ENCODE measurements around the gene FAM120A.
"Not testable (repeated sequence)": the region's sequence is repeated elsewhere in the genome, so short reads cannot be mapped to it uniquely, and the experiment has no call there.

Gene FAM120A

GRCh38 chr9:93432964-93433363 lies 18.5 kb upstream of the FAM120A start:
- H3K4me1 ChIP-seq (ENCODE audit: control insufficient read depth, insufficient read depth, low read length), result no peaks in the 10 kb centered on the region
- no peaks in the 10 kb centered on the region for H3K9me3 ChIP-seq (replicated peaks; ENCODE audit: low read length)
- no peak overlapping the region for H3K4me3 ChIP-seq (ENCODE audit: low read length)
- no peak overlapping the region for H3K9ac ChIP-seq (ENCODE audit: low read depth, low read length)
- peaks cover 3% of the 10 kb centered on the region for H3K27me3 ChIP-seq (ENCODE audit: control insufficient read depth, insufficient read depth, low read length)
- H3K36me3 ChIP-seq (ENCODE audit: insufficient read depth, low read length), result no peaks in the 10 kb centered on the region
- H3K4me2 ChIP-seq (ENCODE audit: low read length), result no peak overlapping the region

DNA sequence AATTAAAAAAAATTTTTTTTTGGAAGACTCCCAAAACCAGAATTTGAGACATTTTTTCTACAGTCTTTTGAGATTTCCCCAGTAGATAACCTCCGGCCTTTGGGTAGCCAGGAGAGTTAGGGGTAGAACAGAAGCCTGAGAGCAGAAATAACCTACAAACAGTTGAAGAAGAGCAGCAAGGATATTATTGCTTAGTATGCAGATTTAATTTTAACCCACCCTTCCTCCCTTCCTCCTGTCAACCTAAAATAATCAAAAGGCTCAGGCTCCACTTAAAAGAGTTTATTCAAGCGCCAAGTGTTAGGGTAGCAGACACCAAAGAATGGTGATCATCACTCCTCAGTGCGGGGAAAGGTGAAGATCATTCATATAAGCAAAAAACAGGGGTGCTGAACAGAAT lies 17.4 kb upstream of the FAM120A start:
- Histone ChIP-seq H3K9ac (ENCODE audit: low read depth, low read length) (no peak overlapping the region), H3K36me3 (ENCODE audit: insufficient read depth, low read length) (no peaks in the 10 kb centered on the region), H3K27me3 (ENCODE audit: control insufficient read depth, insufficient read depth, low read length) (peaks cover 3% of the 10 kb centered on the region), H3K4me1 (ENCODE audit: control insufficient read depth, insufficient read depth, low read length) (no peaks in the 10 kb centered on the region), H3K4me3 (ENCODE audit: low read length) (no peak overlapping the region), H3K4me2 (ENCODE audit: low read length) (no peak overlapping the region), H3K9me3 (replicated peaks; ENCODE audit: low read length) (no peaks in the 10 kb centered on the region)

GRCh38 chr9:93435386-93435785 lies 16.1 kb upstream of the FAM120A start:
- H3K9ac ChIP-seq (ENCODE audit: low read depth, low read length), result no peak overlapping the region
- no peaks in the 10 kb centered on the region for H3K36me3 ChIP-seq (ENCODE audit: insufficient read depth, low read length)
- no peaks in the 10 kb centered on the region for H3K9me3 ChIP-seq (replicated peaks; ENCODE audit: low read length)
- H3K4me3 ChIP-seq (ENCODE audit: low read length), result no peak overlapping the region
- H3K4me1 ChIP-seq (ENCODE audit: control insufficient read depth, insufficient read depth, low read length), result no peaks in the 10 kb centered on the region
- H3K4me2 ChIP-seq (ENCODE audit: low read length), result no peak overlapping the region
- peaks cover 2% of the 10 kb centered on the region for H3K27me3 ChIP-seq (ENCODE audit: control insufficient read depth, insufficient read depth, low read length)

- Histone ChIP-seq H3K4me3 (ENCODE audit: low read length) (no peak overlapping the region), H3K4me1 (ENCODE audit: control insufficient read depth, insufficient read depth, low read length) (no peaks in the 10 kb centered on the region), H3K27me3 (ENCODE audit: control insufficient read depth, insufficient read depth, low read length) (no peaks in the 10 kb centered on the region), H3K9me3 (replicated peaks; ENCODE audit: low read length) (no peaks in the 10 kb centered on the region), H3K9ac (ENCODE audit: low read depth, low read length) (no peak overlapping the region), H3K4me2 (ENCODE audit: low read length) (no peak overlapping the region), H3K36me3 (ENCODE audit: insufficient read depth, low read length) (no peaks in the 10 kb centered on the region)
Measured at GRCh38 chr9:93436218-93436617, 15.3 kb upstream of the FAM120A start.

GRCh38 chr9:93436655-93437407 lies 14.7 kb upstream of the FAM120A start:
- Histone ChIP-seq H3K4me3 (ENCODE audit: low read length) (no peak overlapping the region), H3K4me2 (ENCODE audit: low read length) (no peak overlapping the region), H3K4me1 (ENCODE audit: control insufficient read depth, insufficient read depth, low read length) (no peaks in the 10 kb centered on the region), H3K9ac (ENCODE audit: low read depth, low read length) (no peak overlapping the region), H3K27me3 (ENCODE audit: control insufficient read depth, insufficient read depth, low read length) (no peaks in the 10 kb centered on the region), H3K9me3 (replicated peaks; ENCODE audit: low read length) (no peaks in the 10 kb centered on the region), H3K36me3 (ENCODE audit: insufficient read depth, low read length) (no peaks in the 10 kb centered on the region)

GRCh38 chr9:93437996-93438395 lies 13.5 kb upstream of the FAM120A start:
- Histone ChIP-seq H3K9me3 (replicated peaks; ENCODE audit: low read length) (no peaks in the 10 kb centered on the region), H3K4me1 (ENCODE audit: control insufficient read depth, insufficient read depth, low read length) (no peaks in the 10 kb centered on the region), H3K27me3 (ENCODE audit: control insufficient read depth, insufficient read depth, low read length) (no peaks in the 10 kb centered on the region), H3K4me3 (ENCODE audit: low read length) (no peak overlapping the region), H3K36me3 (ENCODE audit: insufficient read depth, low read length) (no peaks in the 10 kb centered on the region), H3K9ac (ENCODE audit: low read depth, low read length) (no peak overlapping the region), H3K4me2 (ENCODE audit: low read length) (no peak overlapping the region)

- H3K4me3 ChIP-seq (ENCODE audit: low read length); H3K27me3 ChIP-seq (ENCODE audit: control insufficient read depth, insufficient read depth, low read length); H3K4me2 ChIP-seq (ENCODE audit: low read length); H3K4me1 ChIP-seq (ENCODE audit: control insufficient read depth, insufficient read depth, low read length); H3K9me3 ChIP-seq (replicated peaks; ENCODE audit: low read length); H3K9ac ChIP-seq (ENCODE audit: low read depth, low read length); H3K36me3 ChIP-seq (ENCODE audit: insufficient read depth, low read length): not testable (repeated sequence)
Measured at GRCh38 chr9:93439301-93439700, 12.2 kb upstream of the FAM120A start.

- Histone ChIP-seq H3K4me1 (ENCODE audit: control insufficient read depth, insufficient read depth, low read length) (no peaks in the 10 kb centered on the region), H3K9ac (ENCODE audit: low read depth, low read length) (no peak overlapping the region), H3K36me3 (ENCODE audit: insufficient read depth, low read length) (peaks cover 8% of the 10 kb centered on the region), H3K27me3 (ENCODE audit: control insufficient read depth, insufficient read depth, low read length) (no peaks in the 10 kb centered on the region), H3K4me3 (ENCODE audit: low read length) (no peak overlapping the region), H3K9me3 (replicated peaks; ENCODE audit: low read length) (no peaks in the 10 kb centered on the region), H3K4me2 (ENCODE audit: low read length) (no peak overlapping the region)
Measured at GRCh38 chr9:93440896-93441580, 10.4 kb upstream of the FAM120A start.

GRCh38 chr9:93446073-93446472 lies 5.4 kb upstream of the FAM120A start:
- Histone ChIP-seq H3K4me3 (ENCODE audit: low read length) (no peak overlapping the region), H3K27me3 (ENCODE audit: control insufficient read depth, insufficient read depth, low read length) (no peaks in the 10 kb centered on the region)

DNA sequence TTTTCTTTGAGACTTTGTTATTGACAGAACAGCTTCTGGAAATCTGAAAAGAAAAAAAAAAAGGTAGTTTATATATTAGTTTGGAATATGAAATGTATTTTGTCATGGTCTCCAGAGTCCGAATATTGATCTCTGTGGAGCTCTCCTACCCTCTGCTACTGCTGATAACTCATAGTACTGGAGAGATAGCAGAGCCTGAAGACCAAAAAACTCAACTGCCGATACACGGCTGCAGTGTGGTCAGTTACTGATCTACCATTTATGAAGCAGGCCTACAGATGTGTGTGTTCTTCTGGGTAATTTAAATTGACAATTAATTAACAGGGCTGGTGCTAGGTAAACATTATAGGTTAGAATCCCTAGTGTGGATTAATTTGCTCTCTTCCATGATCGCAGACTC lies 3.8 kb upstream of the FAM120A start:
- H3K27me3 ChIP-seq (ENCODE audit: control insufficient read depth, insufficient read depth, low read length), result no peaks in the 10 kb centered on the region
- H3K9ac ChIP-seq (ENCODE audit: low read depth, low read length), result no peak overlapping the region
- H3K36me3 ChIP-seq (ENCODE audit: insufficient read depth, low read length), result peaks cover 37% of the 10 kb centered on the region
- no peak overlapping the region for H3K4me2 ChIP-seq (ENCODE audit: low read length)
- no peak overlapping the region for H3K4me3 ChIP-seq (ENCODE audit: low read length)
- H3K9me3 ChIP-seq (replicated peaks; ENCODE audit: low read length), result no peaks in the 10 kb centered on the region
- H3K4me1 ChIP-seq (ENCODE audit: control insufficient read depth, insufficient read depth, low read length), result peaks cover 6% of the 10 kb centered on the region

More at GRCh38 chr9:93446073-93446472, 5.4 kb upstream of the FAM120A start:
- no peak overlapping the region for H3K9ac ChIP-seq (ENCODE audit: low read depth, low read length)
- no peak overlapping the region for H3K4me2 ChIP-seq (ENCODE audit: low read length)
- no peaks in the 10 kb centered on the region for H3K9me3 ChIP-seq (replicated peaks; ENCODE audit: low read length)
- peaks cover 6% of the 10 kb centered on the region for H3K4me1 ChIP-seq (ENCODE audit: control insufficient read depth, insufficient read depth, low read length)
- H3K36me3 ChIP-seq (ENCODE audit: insufficient read depth, low read length), result peaks cover 34% of the 10 kb centered on the region

DNA sequence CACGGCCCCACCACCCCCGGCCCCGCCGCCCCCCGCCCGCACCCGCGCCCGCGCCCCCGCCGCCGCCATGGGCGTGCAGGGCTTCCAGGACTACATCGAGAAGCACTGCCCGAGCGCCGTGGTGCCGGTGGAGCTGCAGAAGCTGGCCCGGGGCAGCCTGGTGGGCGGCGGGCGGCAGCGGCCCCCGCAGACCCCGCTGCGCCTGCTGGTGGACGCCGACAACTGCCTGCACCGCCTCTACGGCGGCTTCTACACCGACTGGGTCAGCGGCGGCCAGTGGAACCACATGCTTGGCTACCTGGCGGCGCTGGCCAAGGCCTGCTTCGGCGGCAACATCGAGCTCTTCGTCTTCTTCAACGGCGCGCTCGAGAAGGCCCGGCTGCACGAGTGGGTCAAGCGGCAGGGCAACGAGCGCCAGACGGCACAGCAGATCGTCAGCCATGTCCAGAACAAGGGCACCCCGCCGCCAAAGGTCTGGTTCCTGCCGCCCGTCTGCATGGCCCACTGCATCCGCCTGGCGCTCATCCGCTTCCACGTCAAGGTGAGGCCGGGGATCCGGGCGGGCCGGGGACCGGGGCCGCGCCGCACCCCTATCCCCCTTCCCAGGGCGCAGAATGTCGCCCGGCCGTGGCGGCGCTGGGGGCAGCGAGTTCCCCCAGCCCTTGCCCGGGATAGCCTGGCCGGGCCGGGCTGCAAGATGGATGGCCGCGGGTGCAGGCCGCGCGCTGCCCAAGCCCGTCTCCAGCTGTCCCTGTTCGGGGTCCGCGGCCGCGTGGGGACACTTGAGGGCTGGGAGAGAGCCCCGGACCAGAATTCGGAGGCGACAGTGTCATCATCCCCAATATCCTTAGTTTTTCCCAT lies 594 bp downstream of the FAM120A start:
- H3K9me3 ChIP-seq (replicated peaks; ENCODE audit: low read length), result no peaks in the 10 kb centered on the region

More for the DNA sequence above, 594 bp downstream of the FAM120A start:
- Histone ChIP-seq H3K9ac (ENCODE audit: low read depth, low read length) (peak overlapping the region; percentile 94), H3K27me3 (ENCODE audit: control insufficient read depth, insufficient read depth, low read length) (no peaks in the 10 kb centered on the region), H3K36me3 (ENCODE audit: insufficient read depth, low read length) (peaks cover 27% of the 10 kb centered on the region), H3K4me3 (ENCODE audit: low read length) (peak overlapping the region; percentile 99), H3K4me1 (ENCODE audit: control insufficient read depth, insufficient read depth, low read length) (peaks cover 29% of the 10 kb centered on the region), H3K4me2 (ENCODE audit: low read length) (peak overlapping the region; percentile 91)

Measured in skeletal muscle satellite cell (primary cell).